Fibroblast of pulmonary artery (primary cell): Measurements from ENCODE around the gene KAT2A.

Source experiments
- DNase-seq: peaks from one replicate; pipeline ENCODE4 v3.0.0-alpha.2; 2010; ENCODE audit warnings: low read depth
- H3K4me3 ChIP-seq: replicated peaks from 2 replicates; pipeline ENCODE4 v1.5.1; 2011; ENCODE audit warnings: low read depth, mild to moderate bottlenecking, control low read depth, low read length, moderate library complexity
- TF ChIP-seq, protein P1 (sequence below): IDR thresholded peaks from 2 replicates; pipeline ENCODE4 v1.5.1; 2011; ENCODE audit warnings: mild to moderate bottlenecking, control low read depth, low read length, inconsistent platforms; ENCODE audit errors: missing control alignments

The KAT2A gene

DNA sequence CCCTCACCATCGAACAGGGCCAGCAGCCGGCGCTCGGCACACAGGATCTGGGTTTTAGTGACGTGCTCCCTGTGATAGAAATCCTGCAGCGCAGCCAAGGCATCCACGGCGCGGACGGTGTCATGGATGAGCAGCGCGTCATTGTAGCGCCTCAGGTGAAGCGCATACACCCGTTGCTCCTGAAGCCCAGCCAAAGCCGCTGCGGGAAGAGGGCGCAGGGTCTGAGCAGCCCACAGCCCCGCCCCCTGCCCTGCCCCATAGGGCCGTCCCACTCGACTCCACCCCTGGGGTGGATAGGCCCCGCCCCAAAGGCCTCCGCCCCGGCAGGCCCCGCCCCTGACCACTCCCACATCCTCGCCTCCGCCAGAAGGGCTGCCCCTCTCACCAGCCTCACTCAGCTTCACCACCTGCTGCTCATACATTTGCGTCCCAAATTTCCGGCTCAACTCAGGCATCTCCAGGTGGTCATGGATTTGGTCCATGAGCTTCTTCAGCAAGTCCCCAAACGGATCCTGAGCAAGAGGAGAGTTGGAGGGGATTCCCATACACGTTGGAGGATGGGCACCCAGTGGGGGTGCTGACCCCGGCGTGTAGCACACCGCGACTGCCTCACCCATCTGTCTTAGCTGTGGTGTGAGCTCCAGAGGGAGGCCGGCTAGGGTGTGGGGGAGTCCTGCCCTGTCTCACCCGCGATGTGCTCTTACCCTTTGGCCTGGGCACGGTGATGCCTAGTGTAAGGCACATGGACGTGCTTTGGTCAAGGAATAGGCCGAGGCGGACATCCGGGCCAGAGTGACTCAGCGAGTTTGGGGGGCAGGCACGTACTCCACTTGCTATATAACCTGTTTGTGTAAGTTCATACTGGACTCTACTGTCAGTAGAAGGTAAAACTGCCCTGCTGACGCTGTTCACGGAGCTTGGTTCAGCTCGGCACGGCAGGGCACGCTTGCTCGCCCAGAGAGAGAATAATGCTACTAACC, 13.3 kb downstream of the KAT2A start:
- peak overlapping the region; percentile 17 for H3K4me3 ChIP-seq
- TF ChIP-seq, protein P1, sequence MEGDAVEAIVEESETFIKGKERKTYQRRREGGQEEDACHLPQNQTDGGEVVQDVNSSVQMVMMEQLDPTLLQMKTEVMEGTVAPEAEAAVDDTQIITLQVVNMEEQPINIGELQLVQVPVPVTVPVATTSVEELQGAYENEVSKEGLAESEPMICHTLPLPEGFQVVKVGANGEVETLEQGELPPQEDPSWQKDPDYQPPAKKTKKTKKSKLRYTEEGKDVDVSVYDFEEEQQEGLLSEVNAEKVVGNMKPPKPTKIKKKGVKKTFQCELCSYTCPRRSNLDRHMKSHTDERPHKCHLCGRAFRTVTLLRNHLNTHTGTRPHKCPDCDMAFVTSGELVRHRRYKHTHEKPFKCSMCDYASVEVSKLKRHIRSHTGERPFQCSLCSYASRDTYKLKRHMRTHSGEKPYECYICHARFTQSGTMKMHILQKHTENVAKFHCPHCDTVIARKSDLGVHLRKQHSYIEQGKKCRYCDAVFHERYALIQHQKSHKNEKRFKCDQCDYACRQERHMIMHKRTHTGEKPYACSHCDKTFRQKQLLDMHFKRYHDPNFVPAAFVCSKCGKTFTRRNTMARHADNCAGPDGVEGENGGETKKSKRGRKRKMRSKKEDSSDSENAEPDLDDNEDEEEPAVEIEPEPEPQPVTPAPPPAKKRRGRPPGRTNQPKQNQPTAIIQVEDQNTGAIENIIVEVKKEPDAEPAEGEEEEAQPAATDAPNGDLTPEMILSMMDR, result no peak
- DNase-seq, result peak; percentile 35

DNA sequence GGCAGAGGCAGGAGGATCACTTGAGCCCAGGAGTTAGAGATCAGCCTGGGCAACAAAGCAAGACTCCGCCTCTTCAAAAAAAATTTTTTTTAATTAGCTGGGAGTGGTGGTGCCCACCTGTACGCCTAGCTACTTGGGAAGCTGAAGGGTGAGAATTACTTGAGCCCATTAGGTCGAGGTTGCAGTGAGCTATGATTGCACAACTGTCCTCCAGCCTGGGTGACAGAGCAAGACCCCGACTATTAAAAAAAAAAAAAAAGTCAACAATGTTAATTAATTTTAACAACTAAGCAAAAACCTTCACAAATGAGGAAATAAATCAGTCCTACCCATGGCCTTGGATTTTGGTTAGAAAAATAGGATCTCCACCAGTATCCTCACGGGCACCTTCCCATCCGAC, 14.0 kb downstream of the KAT2A start:
- DNase-seq, result no peak
- TF ChIP-seq, protein P1, result no peak
- no peak overlapping the region for H3K4me3 ChIP-seq

DNA sequence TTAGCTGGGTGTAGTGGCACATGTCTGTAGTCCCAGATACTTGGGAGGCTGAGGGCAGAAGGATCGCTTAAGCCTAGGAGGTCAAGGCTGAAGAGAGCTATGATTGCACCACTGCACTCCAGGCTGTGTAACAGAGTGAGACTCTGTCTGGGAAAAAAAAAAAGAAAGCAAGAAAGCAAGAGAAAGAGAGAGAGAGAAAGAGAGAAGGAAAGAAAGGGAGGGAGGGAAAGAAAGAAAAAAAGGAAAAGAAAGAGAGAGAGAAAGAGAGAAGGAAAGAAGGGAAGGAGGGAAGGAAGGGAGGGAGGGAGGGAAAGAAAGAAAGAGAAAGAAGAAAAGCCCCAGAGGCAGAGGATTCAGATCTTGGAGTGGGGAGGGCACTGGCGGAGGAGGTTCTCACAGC, 15.2 kb downstream of the KAT2A start:
- H3K4me3 ChIP-seq, result no peak overlapping the region
- no peak for DNase-seq
- TF ChIP-seq, protein P1, result no peak

DNA sequence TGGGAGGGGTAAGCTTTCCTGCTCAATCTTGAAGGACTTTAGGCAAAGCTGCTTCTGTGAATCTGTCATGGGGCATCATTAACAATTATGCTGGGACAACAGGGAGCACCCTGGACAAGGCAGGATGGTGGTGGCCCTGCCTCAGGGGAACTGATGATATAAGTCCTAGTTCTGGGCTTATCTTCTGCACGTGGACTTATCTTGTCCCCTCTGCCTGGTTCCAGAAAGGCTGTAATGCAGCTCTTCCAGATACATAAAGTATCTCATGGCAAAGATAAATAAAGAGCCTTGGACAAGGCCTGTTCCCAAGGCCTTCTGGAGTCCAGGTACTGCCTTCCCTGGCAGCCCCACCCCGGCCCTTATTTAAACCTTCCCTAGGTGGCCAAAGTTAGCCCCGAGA, 16.9 kb downstream of the KAT2A start:
- H3K4me3 ChIP-seq, result no peak overlapping the region
- TF ChIP-seq, protein P1, result no peak
- no peak for DNase-seq

DNA sequence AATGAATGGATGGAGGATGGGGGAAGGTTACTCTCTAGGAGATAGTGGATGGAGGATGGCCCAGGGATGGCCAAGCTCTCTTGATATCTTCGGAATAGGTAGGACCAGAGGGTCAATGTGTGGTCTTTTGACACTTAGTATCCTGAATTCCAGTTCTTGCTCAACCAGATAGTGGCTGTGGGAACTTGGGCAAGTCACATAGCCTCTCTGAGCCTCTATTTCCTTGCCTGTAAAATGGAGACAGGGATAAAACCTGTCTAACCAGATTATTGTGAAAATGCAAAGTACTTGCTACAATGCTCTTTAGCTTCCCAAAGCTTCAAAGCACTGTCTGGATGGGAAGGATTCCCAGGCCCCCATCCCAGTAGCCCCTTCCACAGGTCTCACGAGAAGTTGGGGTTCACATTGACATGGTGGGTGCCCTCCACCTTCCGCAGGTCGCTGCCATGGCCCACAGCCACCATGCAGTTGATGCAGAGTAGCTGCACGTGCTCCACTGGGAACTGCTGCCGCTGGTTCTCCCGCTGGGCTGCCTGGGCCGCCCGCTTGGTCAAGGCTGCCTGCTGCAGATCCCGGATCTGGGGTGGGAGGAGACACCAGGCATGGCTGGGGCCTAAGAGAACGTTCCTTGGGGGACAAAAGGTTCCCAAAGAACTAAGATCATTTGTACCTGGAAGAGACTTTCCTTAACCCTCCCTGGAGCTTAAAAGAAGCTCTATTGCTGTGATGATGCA, 17.8 kb downstream of the KAT2A start:
- TF ChIP-seq, protein P1, result no peak
- DNase-seq, result no peak

DNA sequence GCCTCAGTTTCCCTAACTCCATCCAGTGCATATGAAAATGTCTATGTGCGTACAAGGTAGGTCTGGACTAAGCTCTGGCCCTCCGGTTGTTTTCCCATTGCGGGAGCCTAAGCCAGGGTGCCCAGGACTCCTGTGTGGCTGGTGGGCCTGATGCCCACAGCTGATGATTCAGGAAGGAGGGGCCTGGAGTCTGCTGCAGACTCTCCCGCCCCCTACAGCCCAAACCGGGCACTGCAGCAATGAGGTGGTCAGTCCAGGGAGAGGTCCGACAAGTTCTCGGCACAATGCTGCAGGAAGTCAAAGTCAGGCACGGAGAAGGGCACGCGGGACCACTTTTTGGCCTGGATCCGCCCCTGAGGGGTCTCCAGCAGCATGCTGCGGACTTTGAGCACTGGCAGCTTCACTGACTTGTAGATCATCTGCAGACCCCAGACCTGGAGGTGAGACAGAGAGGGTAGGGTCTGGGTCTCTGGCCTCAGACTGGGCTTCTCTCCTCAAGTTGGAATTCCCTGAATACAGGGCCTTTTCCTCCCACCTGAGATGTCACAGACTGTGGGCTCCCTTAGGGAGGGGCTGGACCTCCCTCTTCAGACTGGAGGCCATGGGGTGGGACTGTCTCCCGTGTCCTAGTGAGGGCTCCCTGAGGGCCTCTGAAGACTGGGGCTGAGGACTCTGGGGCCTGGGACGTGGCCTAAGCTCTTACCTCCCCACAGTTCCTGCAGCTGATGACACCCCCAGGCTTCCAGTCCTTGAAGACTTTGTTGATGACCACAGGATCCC, 19.5 kb downstream of the KAT2A start:
- DNase-seq, result peak; percentile 76
- H3K4me3 ChIP-seq, result no peak overlapping the region
- TF ChIP-seq, protein P1, result peak; percentile 90

More for the DNA sequence above, 17.8 kb downstream of the KAT2A start:
- no peak overlapping the region for H3K4me3 ChIP-seq
